ENCODE data around the gene MED15. TPM values are rescaled to one million over a fixed set of nuclear protein-coding genes. Genes with fewer than 3 reads are reported as not detected.

Gene MED15
- total and polyA plus RNA-seq, 2 of the 4 experiments (the other 2 are of a cell fraction) = 19.0 to 68.8 TPM

- Histone ChIP-seq H2BK120ac (ENCODE audit: low read depth, low read length) (no peak overlapping the region), H3K27me3 (ENCODE audit: control insufficient read depth, insufficient read depth, low read length) (peaks cover 54% of the 10 kb centered on the region), H3K9me3 (ENCODE audit: control insufficient read depth, insufficient read depth, low read length) (no peaks in the 10 kb centered on the region), H4K8ac (ENCODE audit: low read depth in 2 of 2, low read length in 2 of 2) (no peak overlapping the region), H3K18ac (ENCODE audit: low read depth, low read length) (no peak overlapping the region), H2BK20ac (ENCODE audit: low read depth, low read length) (no peak overlapping the region), H2AK5ac (ENCODE audit: low read depth, low read length) (no peak overlapping the region), H3K9ac (ENCODE audit: low read depth, low read length) (no peak overlapping the region), H2BK5ac (ENCODE audit: low read depth, low read length, poor library complexity, severe bottlenecking) (no peak overlapping the region), H4K5ac (ENCODE audit: low read depth, low read length) (no peak overlapping the region), H3K56ac (ENCODE audit: extremely low read depth, insufficient read depth, low read length) (no peak overlapping the region), H3K4me2 (ENCODE audit: low read depth, low read length) (no peak overlapping the region), H2AK9ac (replicated peaks; ENCODE audit: low read depth, low read length, poor library complexity) (no peak overlapping the region), H4K91ac (ENCODE audit: insufficient read depth, low read depth, low read length) (no peak overlapping the region), H3K27ac (ENCODE audit: insufficient read depth, low read length) (no peak overlapping the region), H3K14ac (replicated peaks; ENCODE audit: low read depth, low read length) (no peak overlapping the region), H2AFZ (replicated peaks; ENCODE audit: low read length, poor library complexity) (no peak overlapping the region), H2BK15ac (ENCODE audit: low read depth, low read length) (no peak overlapping the region), H3K23ac (ENCODE audit: low read depth, low read length) (no peak overlapping the region), H3K4me1 (ENCODE audit: control insufficient read depth, insufficient read depth, low read length) (no peaks in the 10 kb centered on the region), H3K36me3 (ENCODE audit: control insufficient read depth, insufficient read depth, low read length) (no peaks in the 10 kb centered on the region), H3K4me3 (ENCODE audit: insufficient read depth, low read depth, low read length) (no peak overlapping the region), H3K4ac (ENCODE audit: low read depth, low read length) (no peak overlapping the region), H4K20me1 (ENCODE audit: insufficient read depth, low read length) (no peaks in the 10 kb centered on the region), H3K9me1 (ENCODE audit: insufficient read depth, low read length) (no peaks in the 10 kb centered on the region), H3K79me1 (ENCODE audit: low read depth in 1 of 2, low read length in 2 of 2) (no peaks in the 10 kb centered on the region)
- no peak for DNase-seq
- POLR2A ChIA-PET (ENCODE audit: unreplicated experiment) = no interaction called here
- CTCF ChIA-PET = no interaction called here
- TF ChIP-seq RFX5 (IDR thresholded peaks at IDR 0.05; ENCODE audit: low read depth, low read length) (no peak), MXI1 (IDR thresholded peaks at IDR 0.05; ENCODE audit: borderline replicate concordance, low read depth, low read length) (no peak), BHLHE40 (IDR thresholded peaks at IDR 0.05; ENCODE audit: low read depth, low read length) (no peak), NFE2L2 (IDR thresholded peaks at IDR 0.05; ENCODE audit: low read depth, low read length) (no peak), RCOR1 (IDR thresholded peaks at IDR 0.05; ENCODE audit: insufficient replicate concordance, low read length) (no peak), FOS (IDR thresholded peaks at IDR 0.05; ENCODE audit: low read depth, low read length) (no peak), CEBPB (IDR thresholded peaks at IDR 0.05; ENCODE audit: low read depth, low read length) (no peak)
- TF ChIP-seq, protein P1, sequence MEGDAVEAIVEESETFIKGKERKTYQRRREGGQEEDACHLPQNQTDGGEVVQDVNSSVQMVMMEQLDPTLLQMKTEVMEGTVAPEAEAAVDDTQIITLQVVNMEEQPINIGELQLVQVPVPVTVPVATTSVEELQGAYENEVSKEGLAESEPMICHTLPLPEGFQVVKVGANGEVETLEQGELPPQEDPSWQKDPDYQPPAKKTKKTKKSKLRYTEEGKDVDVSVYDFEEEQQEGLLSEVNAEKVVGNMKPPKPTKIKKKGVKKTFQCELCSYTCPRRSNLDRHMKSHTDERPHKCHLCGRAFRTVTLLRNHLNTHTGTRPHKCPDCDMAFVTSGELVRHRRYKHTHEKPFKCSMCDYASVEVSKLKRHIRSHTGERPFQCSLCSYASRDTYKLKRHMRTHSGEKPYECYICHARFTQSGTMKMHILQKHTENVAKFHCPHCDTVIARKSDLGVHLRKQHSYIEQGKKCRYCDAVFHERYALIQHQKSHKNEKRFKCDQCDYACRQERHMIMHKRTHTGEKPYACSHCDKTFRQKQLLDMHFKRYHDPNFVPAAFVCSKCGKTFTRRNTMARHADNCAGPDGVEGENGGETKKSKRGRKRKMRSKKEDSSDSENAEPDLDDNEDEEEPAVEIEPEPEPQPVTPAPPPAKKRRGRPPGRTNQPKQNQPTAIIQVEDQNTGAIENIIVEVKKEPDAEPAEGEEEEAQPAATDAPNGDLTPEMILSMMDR (conservative IDR thresholded peaks at IDR 0.05; ENCODE audit: low read depth, low read length) = no peak
- TF ChIP-seq, protein P2, sequence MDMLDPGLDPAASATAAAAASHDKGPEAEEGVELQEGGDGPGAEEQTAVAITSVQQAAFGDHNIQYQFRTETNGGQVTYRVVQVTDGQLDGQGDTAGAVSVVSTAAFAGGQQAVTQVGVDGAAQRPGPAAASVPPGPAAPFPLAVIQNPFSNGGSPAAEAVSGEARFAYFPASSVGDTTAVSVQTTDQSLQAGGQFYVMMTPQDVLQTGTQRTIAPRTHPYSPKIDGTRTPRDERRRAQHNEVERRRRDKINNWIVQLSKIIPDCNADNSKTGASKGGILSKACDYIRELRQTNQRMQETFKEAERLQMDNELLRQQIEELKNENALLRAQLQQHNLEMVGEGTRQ (IDR thresholded peaks at IDR 0.05; ENCODE audit: low read depth, low read length) = no peak
- WGBS, 2 experiments (ENCODE audit: extremely low coverage in 2 of 2, insufficient read length in 1 of 2) = 47% methylated on average over 2 of the region's 4 CpGs; no CpG with 5 or more reads in 1 of the 2 experiments
- in situ Hi-C loops (cut with MboI; ENCODE audit: low sequenced_read_pairs) (no loop called here), intact Hi-C loops (cut with micrococcal nuclease) (loop anchor here (5.0 kb wide), 1 partner anchor 37 kb away; no protein-coding TSS in a partner anchor), dilution Hi-C loops (cut with HindIII; ENCODE audit: low sequenced_read_pairs, unreplicated experiment) (no loop called here)
- ATAC-seq (ENCODE audit: low read depth) = no peak
- no TSS peak for BruUV-seq (replicated peaks)
These were observed 117.9 kb downstream of the MED15 start for GRCh38 chr22:20625270-20625669.

Data from IMR-90 (cell line).